Upper lobe of right lung (tissue), 1 donor: ENCODE results near the gene REST. TPM values are rescaled to one million over a fixed set of nuclear protein-coding genes. Genes with fewer than 3 reads are reported as not detected.
A peak's percentile ranks its signal among the peaks of the same experiment; 100 is the strongest.

Experiments
- ATAC-seq: fragments of 200-7000 bp; cut with Tn5 transposase; one replicate; pipeline ENCODE4 v1.9.1; 2020; ENCODE audit warnings: mild to moderate bottlenecking, moderate library complexity
- DNase-seq: peaks from one replicate; pipeline ENCODE4 v3.0.0-alpha.2; 2020
- H3K27ac ChIP-seq: fragments of 200-600 bp; one replicate; pipeline ENCODE4 v1.8.0; 2022
- H3K27me3 ChIP-seq: fragments of 200-600 bp; one replicate; pipeline ENCODE4 v1.8.0; 2022; ENCODE audit warnings: mild to moderate bottlenecking
- H3K36me3 ChIP-seq: fragments of 200-600 bp; one replicate; pipeline ENCODE4 v1.8.0; 2022
- H3K4me1 ChIP-seq: fragments of 200-600 bp; one replicate; pipeline ENCODE4 v1.8.0; 2022
- H3K4me3 ChIP-seq: fragments of 200-600 bp; one replicate; pipeline ENCODE4 v1.8.0; 2022; ENCODE audit warnings: mild to moderate bottlenecking
- H3K9me3 ChIP-seq: fragments of 200-600 bp; one replicate; pipeline ENCODE4 v1.8.0; 2022
- intact Hi-C: fragments of 100-400 bp; cut with DNase I; formaldehyde crosslinking; loops from one replicate; pipeline ENCODE4 v1.11.0; 2022
- total RNA-seq: library from RNA; stranded (reverse); fragmentation: NEBNext Ultra II Directional; extraction: Animal tissue kit (Norgen Biotek cat#: 25700); gene quantifications from one replicate; pipeline ENCODE4 v1.2.1, GENCODE V29; 2021
- TF ChIP-seq, protein P1 (sequence below): fragments of 200-600 bp; IDR thresholded peaks from one replicate; pipeline ENCODE4 v1.8.0; 2022; ENCODE audit warnings: antibody characterized with exemption
- donor health status: DM: no; HTN: yes; CAD: no; lungs with severe emphysema.

The REST gene
- total RNA-seq, 1 donor from 2014 or later, result 39.0 TPM

DNA sequence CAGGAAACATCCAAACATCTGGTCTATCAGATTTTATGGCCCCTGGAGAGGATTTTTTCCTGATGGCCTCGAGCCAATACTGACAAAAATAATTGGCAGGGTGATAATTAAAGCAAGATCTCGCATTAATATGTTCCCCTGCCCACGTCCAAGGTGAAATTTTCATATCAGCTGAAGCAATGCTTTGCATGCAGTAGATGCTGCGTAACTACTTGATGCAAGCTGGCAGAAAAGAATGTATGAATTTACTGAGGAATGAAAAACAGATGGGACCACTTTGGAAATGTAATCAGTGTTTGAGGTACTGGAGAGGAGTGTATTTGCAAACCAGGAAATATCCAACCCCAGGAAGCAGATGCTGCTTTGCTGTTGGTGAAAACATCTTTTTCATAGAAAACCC is 36.8 kb upstream of the REST start:
- Histone ChIP-seq H3K36me3 (no peaks in the 10 kb centered on the region), H3K27ac (no peak overlapping the region), H3K4me1 (no peaks in the 10 kb centered on the region), H3K4me3 (no peak overlapping the region), H3K9me3 (no peaks in the 10 kb centered on the region), H3K27me3 (no peaks in the 10 kb centered on the region)
- TF ChIP-seq, protein P1, sequence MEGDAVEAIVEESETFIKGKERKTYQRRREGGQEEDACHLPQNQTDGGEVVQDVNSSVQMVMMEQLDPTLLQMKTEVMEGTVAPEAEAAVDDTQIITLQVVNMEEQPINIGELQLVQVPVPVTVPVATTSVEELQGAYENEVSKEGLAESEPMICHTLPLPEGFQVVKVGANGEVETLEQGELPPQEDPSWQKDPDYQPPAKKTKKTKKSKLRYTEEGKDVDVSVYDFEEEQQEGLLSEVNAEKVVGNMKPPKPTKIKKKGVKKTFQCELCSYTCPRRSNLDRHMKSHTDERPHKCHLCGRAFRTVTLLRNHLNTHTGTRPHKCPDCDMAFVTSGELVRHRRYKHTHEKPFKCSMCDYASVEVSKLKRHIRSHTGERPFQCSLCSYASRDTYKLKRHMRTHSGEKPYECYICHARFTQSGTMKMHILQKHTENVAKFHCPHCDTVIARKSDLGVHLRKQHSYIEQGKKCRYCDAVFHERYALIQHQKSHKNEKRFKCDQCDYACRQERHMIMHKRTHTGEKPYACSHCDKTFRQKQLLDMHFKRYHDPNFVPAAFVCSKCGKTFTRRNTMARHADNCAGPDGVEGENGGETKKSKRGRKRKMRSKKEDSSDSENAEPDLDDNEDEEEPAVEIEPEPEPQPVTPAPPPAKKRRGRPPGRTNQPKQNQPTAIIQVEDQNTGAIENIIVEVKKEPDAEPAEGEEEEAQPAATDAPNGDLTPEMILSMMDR, result no peak
- DNase-seq (no peak), ATAC-seq (no peak)
- intact Hi-C loops, result no loop called here

DNA sequence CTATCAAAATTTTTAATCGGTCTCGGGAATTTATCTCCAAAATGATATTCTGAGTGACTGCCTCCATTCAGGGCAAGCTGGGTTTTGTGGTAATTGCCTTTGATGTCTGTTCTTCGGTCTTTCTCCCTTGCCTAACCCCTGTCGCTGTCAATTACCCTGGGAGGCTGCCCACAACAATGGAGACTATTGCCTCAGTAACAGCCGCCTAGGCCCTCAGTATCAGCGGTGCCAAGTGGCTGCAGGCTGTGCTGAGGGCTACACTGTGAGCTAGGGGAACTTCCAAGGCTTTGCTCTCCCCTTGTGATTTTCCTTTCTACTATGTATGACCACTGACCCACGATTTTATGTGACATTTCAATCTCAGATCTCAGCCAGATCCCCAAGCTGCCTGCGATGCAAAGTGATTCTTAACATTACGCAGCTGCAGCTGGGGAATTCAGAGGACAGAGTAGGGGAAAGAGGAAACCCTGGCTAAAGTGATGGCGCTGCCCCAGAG is 36.3 kb upstream of the REST start:
- TF ChIP-seq, protein P1, result no peak
- no peak overlapping the region for H3K27ac ChIP-seq
- H3K4me1 ChIP-seq, result no peaks in the 10 kb centered on the region
- H3K36me3 ChIP-seq, result no peaks in the 10 kb centered on the region
- H3K9me3 ChIP-seq, result no peaks in the 10 kb centered on the region
- no peak overlapping the region for H3K4me3 ChIP-seq
- intact Hi-C loops, result no loop called here
- H3K27me3 ChIP-seq, result no peaks in the 10 kb centered on the region
- ATAC-seq, result peak; percentile 45
- no peak for DNase-seq

DNA sequence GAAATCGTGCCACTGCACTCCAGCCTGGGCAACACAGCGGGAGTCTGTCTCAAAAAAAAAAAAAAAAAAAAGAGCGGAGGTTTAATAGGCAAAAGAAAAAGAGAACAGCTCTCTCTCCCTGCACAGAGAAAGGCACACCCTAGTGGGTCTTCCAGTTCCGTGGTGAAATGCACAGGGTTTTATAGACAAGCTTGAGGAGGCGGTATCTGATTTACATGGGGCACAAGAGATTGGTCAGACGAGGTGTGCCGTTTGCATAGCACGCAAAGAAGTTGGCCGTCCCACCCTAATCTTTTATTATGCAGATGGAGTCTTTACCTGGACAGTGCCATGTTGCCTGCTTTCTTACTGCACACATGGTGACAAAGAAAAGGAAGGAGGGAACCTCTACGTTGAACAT is 33.5 kb upstream of the REST start:
- intact Hi-C loops, result no loop called here
- H3K4me3 ChIP-seq, result no peak overlapping the region
- H3K27ac ChIP-seq, result no peak overlapping the region
- no peaks in the 10 kb centered on the region for H3K4me1 ChIP-seq
- no peaks in the 10 kb centered on the region for H3K9me3 ChIP-seq
- TF ChIP-seq, protein P1, result no peak
- no peaks in the 10 kb centered on the region for H3K27me3 ChIP-seq
- no peaks in the 10 kb centered on the region for H3K36me3 ChIP-seq
- DNase-seq, result no peak
- no peak for ATAC-seq

DNA sequence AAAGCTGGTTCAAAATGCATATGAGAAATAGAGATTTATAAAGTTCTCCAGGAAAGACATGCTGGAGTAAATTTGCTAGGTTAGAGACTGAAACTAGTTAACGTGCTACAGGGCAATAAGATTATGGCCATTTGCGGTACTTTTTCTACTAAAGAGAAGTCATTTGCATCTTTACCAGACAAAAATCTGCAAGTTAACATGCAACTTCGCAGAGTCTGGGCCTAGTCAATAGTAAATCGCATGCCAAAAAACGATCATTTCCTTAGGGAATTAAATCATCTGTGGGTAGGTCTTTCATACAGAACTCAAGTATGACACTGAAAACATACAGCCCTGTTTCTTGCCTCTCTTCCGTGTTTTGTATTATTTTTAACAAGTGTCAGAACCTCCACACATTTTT is 32.8 kb upstream of the REST start:
- H3K36me3 ChIP-seq, result no peaks in the 10 kb centered on the region
- ATAC-seq (no peak), DNase-seq (no peak)
- TF ChIP-seq, protein P1, result no peak
- no peak overlapping the region for H3K27ac ChIP-seq
- intact Hi-C loops, result no loop called here
- H3K27me3 ChIP-seq, result no peaks in the 10 kb centered on the region
- H3K9me3 ChIP-seq, result no peaks in the 10 kb centered on the region
- H3K4me3 ChIP-seq, result no peak overlapping the region
- H3K4me1 ChIP-seq, result no peaks in the 10 kb centered on the region

DNA sequence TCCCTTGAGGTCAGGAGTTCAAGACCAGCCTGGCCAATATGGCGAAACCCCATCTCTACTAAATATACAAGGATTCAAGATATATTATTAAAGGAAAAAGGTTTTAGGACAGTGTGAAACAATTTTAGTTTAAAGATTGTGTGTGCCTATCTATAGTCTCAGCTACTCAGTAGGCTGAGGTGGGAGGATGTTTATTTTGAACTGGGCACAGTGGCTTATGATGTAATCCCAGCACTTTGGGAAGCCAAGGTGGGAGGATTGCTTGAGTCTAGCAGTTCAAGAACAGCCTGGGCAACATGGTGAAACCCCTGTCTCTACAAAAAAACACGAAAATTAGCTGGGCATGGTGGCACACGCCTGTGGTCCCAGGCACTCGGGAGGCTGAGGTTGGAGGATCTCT is 31.4 kb upstream of the REST start:
- intact Hi-C loops, result no loop called here
- TF ChIP-seq, protein P1, result no peak
- H3K27me3 ChIP-seq, result no peaks in the 10 kb centered on the region
- H3K4me3 ChIP-seq, result no peak overlapping the region
- no peak for ATAC-seq
- H3K4me1 ChIP-seq, result no peaks in the 10 kb centered on the region
- no peaks in the 10 kb centered on the region for H3K9me3 ChIP-seq
- H3K27ac ChIP-seq, result no peak overlapping the region
- peak; percentile 9 for DNase-seq
- no peaks in the 10 kb centered on the region for H3K36me3 ChIP-seq

DNA sequence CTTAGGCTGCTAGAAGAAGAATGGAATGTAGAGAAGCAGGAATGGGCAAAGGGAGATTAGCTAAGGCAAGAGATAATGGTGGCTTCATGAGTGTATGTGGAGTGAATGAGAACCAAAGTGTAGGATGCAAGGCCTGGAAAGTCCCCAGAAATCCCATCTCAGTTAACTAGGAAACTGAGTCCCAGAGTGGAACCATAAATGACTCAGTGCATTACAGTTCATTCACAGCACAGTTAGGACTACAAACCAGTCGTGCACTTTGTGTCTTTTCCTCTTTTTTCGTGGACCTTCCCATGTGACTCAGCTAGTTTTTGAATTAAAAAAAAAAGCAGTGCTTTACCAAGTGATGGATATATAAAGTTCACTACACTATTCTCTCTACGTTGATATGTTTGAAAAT is 27.7 kb upstream of the REST start:
- DNase-seq (no peak), ATAC-seq (no peak)
- no peaks in the 10 kb centered on the region for H3K4me1 ChIP-seq
- no peaks in the 10 kb centered on the region for H3K27me3 ChIP-seq
- H3K27ac ChIP-seq, result no peak overlapping the region
- no peak overlapping the region for H3K4me3 ChIP-seq
- TF ChIP-seq, protein P1, result no peak
- H3K36me3 ChIP-seq, result no peaks in the 10 kb centered on the region
- no peaks in the 10 kb centered on the region for H3K9me3 ChIP-seq
- intact Hi-C loops, result no loop called here
